Esophagus muscularis mucosa (tissue), 3 donors: Measurements from ENCODE around the gene MYOM3.

ENCODE experiments used
- CTCF ChIP-seq, 3 experiments: fragments of 200-600 bp in 2 of 3; fragments of 450-650 bp in 1 of 3; sonication (generic) in 2 of 3; IDR thresholded peaks; one replicate each; pipeline ENCODE4 v1.5.1; 2017 to 2019; ENCODE audit warnings: antibody characterized with exemption in 3 of 3, mild to moderate bottlenecking in 2 of 3, moderate library complexity in 1 of 3
- POLR2A ChIP-seq: fragments of 450-650 bp; IDR thresholded peaks from one replicate; pipeline ENCODE4 v1.6.1; 2017; ENCODE audit warnings: antibody characterized with exemption, moderate library complexity, mild to moderate bottlenecking, low read depth

GRCh38 chr1:24093732-24094131 is 18.2 kb downstream of the MYOM3 start:
- TF ChIP-seq POLR2A: no peak
- TF ChIP-seq CTCF (IDR thresholded peaks at IDR 0.05): no peak
